Lower leg skin (tissue), 3 donors: ENCODE measurements around the gene SERPINB10.

Experiments
- POLR2A ChIP-seq, 2 donors: fragments of 450-650 bp; IDR thresholded peaks; one replicate each; pipeline ENCODE4 v1.6.1; 2016 to 2017; ENCODE audit warnings: antibody characterized with exemption in 2 of 2, mild to moderate bottlenecking in 1 of 2, moderate library complexity in 1 of 2
- TF ChIP-seq, protein P1 (sequence below), 3 donors: fragments of 450-650 bp; IDR thresholded peaks; one replicate each; pipeline ENCODE4 v1.5.1; 2016; ENCODE audit warnings: antibody characterized with exemption in 3 of 3, mild to moderate bottlenecking in 3 of 3, moderate library complexity in 2 of 3

- TF ChIP-seq, protein P1, sequence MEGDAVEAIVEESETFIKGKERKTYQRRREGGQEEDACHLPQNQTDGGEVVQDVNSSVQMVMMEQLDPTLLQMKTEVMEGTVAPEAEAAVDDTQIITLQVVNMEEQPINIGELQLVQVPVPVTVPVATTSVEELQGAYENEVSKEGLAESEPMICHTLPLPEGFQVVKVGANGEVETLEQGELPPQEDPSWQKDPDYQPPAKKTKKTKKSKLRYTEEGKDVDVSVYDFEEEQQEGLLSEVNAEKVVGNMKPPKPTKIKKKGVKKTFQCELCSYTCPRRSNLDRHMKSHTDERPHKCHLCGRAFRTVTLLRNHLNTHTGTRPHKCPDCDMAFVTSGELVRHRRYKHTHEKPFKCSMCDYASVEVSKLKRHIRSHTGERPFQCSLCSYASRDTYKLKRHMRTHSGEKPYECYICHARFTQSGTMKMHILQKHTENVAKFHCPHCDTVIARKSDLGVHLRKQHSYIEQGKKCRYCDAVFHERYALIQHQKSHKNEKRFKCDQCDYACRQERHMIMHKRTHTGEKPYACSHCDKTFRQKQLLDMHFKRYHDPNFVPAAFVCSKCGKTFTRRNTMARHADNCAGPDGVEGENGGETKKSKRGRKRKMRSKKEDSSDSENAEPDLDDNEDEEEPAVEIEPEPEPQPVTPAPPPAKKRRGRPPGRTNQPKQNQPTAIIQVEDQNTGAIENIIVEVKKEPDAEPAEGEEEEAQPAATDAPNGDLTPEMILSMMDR (IDR thresholded peaks at IDR 0.05) = no peak
- TF ChIP-seq POLR2A (IDR thresholded peaks at IDR 0.05) = no peak
These were observed at the start of gene SERPINB10 for GRCh38 chr18:63907664-63908063.
